GM18507 (cell line): ENCODE measurements around the gene SLC38A8.

Source experiments
- DNase-seq: peaks from one replicate; pipeline ENCODE4 v3.0.0; 2011; ENCODE audit warnings: low read depth; ENCODE audit not compliant: insufficient read length; ENCODE audit errors: extremely low spot score
- FAIRE-seq: peaks from 2 replicates; lab custom pipeline; 2011; peaks lifted over from hg19 to GRCh38; lab: Jason Lieb, UNC

Gene SLC38A8

GRCh38 chr16:84036982-84037425 lies 5.6 kb downstream of the SLC38A8 start:
- DNase-seq (no peak), FAIRE-seq (no peak)

- FAIRE-seq, result no peak
These were observed 6.5 kb downstream of the SLC38A8 start for GRCh38 chr16:84036131-84036530.

GRCh38 chr16:84034516-84034915 lies 8.1 kb downstream of the SLC38A8 start:
- DNase-seq (no peak), FAIRE-seq (no peak)

More at GRCh38 chr16:84036131-84036530, 6.5 kb downstream of the SLC38A8 start:
- DNase-seq, result no peak

GRCh38 chr16:84033251-84034195 lies 9.1 kb downstream of the SLC38A8 start:
- DNase-seq, result no peak

GRCh38 chr16:84032458-84033178 lies 10.0 kb downstream of the SLC38A8 start:
- no peak for FAIRE-seq
- DNase-seq, result no peak

More at GRCh38 chr16:84033251-84034195, 9.1 kb downstream of the SLC38A8 start:
- FAIRE-seq, result no peak

- DNase-seq (no peak), FAIRE-seq (no peak)
These were observed 11.0 kb downstream of the SLC38A8 start for GRCh38 chr16:84031556-84031955.

GRCh38 chr16:84029297-84030047 lies 13.1 kb downstream of the SLC38A8 start:
- FAIRE-seq (no peak), DNase-seq (no peak)

GRCh38 chr16:84027625-84028024 lies 15.0 kb downstream of the SLC38A8 start:
- DNase-seq (no peak), FAIRE-seq (no peak)

GRCh38 chr16:84026606-84027005 lies 16.0 kb downstream of the SLC38A8 start:
- DNase-seq, result no peak
- FAIRE-seq, result no peak

- FAIRE-seq (no peak), DNase-seq (no peak)
These were observed 17.7 kb downstream of the SLC38A8 start for GRCh38 chr16:84024854-84025253.

- no peak for DNase-seq
- FAIRE-seq, result no peak
These were observed 20.0 kb downstream of the SLC38A8 start for GRCh38 chr16:84022644-84023043.

- FAIRE-seq (no peak), DNase-seq (no peak)
These were observed 21.1 kb downstream of the SLC38A8 start for GRCh38 chr16:84021488-84021887.

GRCh38 chr16:84020353-84020752 lies 22.2 kb downstream of the SLC38A8 start:
- FAIRE-seq (no peak), DNase-seq (no peak)

- FAIRE-seq, result no peak
- no peak for DNase-seq
These were observed 23.9 kb downstream of the SLC38A8 start for GRCh38 chr16:84018710-84019109.

GRCh38 chr16:84016477-84016876 lies 26.1 kb downstream of the SLC38A8 start:
- no peak for FAIRE-seq

GRCh38 chr16:84015399-84015798 lies 27.2 kb downstream of the SLC38A8 start:
- FAIRE-seq, result no peak
- DNase-seq, result no peak

More at GRCh38 chr16:84016477-84016876, 26.1 kb downstream of the SLC38A8 start:
- DNase-seq, result no peak

GRCh38 chr16:84014570-84015327 lies 27.8 kb downstream of the SLC38A8 start:
- FAIRE-seq (no peak), DNase-seq (no peak)

- DNase-seq (peak; percentile 33), FAIRE-seq (peak; percentile 70)
These were observed 28.6 kb downstream of the SLC38A8 start for GRCh38 chr16:84013787-84014569.
